Adrenal gland (tissue), 19 donors: Measurements from ENCODE around the gene TIA1. TPM values are rescaled to one million over a fixed set of nuclear protein-coding genes. Genes with fewer than 3 reads are reported as not detected.
A peak's percentile ranks its signal among the peaks of the same experiment; 100 is the strongest.
"Not testable (repeated sequence)": the region's sequence is repeated elsewhere in the genome, so short reads cannot be mapped to it uniquely, and the experiment has no call there.

Experiments
- DNase-seq, 7 donors: peaks; one replicate each; pipeline ENCODE4 v3.0.0-alpha.2; 2019 to 2020
- H3K27ac ChIP-seq, 5 donors: fragments of 200-600 bp; sonication (generic) in 4 of 5; 1 replicate in 3 of 5; 2 replicates in 2 of 5; pipeline versions ENCODE4 v1.5.1 to v1.8.0; 2016 to 2020; ENCODE audit warnings: mild to moderate bottlenecking in 1 of 5
- H3K27me3 ChIP-seq: fragments of 200-600 bp; 2 replicates; pipeline ENCODE4 v1.8.0; 2021
- H3K36me3 ChIP-seq, 2 donors: fragments of 200-600 bp; replicated peaks in 1 of 2; 1 replicate in 1 of 2; 2 replicates in 1 of 2; pipeline versions ENCODE4 v1.5.1 to v1.8.0; 2018 to 2022
- H3K4me1 ChIP-seq, 2 donors: fragments of 200-600 bp; replicated peaks in 1 of 2; 1 replicate in 1 of 2; 2 replicates in 1 of 2; pipeline versions ENCODE4 v1.5.1 to v1.8.0; 2018 to 2021
- H3K4me3 ChIP-seq, 4 donors: fragments of 200-600 bp; sonication (generic) in 3 of 4; one replicate each; pipeline ENCODE4 v1.5.1; 2016 to 2018
- H3K9me3 ChIP-seq, 3 donors: fragments of 200-600 bp; sonication (generic) in 1 of 3; replicated peaks in 1 of 3; 1 replicate in 2 of 3; 2 replicates in 1 of 3; pipeline versions ENCODE4 v1.5.1 to v1.8.0; 2016 to 2021
- CTCF ChIP-seq, 6 experiments: fragments of 450-650 bp in 4 of 6; fragments of 200-600 bp in 2 of 6; sonication (generic) in 1 of 6; IDR thresholded peaks; 1 replicate in 5 of 6; 2 replicates in 1 of 6; pipeline versions ENCODE4 v1.5.1 to v1.8.0; 2016 to 2021; ENCODE audit warnings: antibody characterized with exemption in 6 of 6, mild to moderate bottlenecking in 2 of 6, moderate library complexity in 1 of 6
- POLR2A ChIP-seq, 2 donors: fragments of 450-650 bp; IDR thresholded peaks; one replicate each; pipeline ENCODE4 v1.6.1; 2017; ENCODE audit warnings: antibody characterized with exemption in 2 of 2, mild to moderate bottlenecking in 2 of 2, moderate library complexity in 1 of 2
- WGBS, 4 donors: extraction: QIAGEN DNeasy Blood & Tissue Kit in 2 of 4; methylation state at CpG; one replicate each; pipeline versions ENCODE4 v1.1.5 to v1.1.7; 2013 to 2017; 5-methylcytosine and 5-hydroxymethylcytosine counted together
- intact Hi-C, 2 donors: fragments of 100-400 bp; cut with DNase I; formaldehyde crosslinking; loops; one replicate each; pipeline versions ENCODE4 v1.14.1 to v1.15.0; 2022 to 2023
- long read RNA-seq, 10 donors: library from polyadenylated mRNA in 3 of 10; unstranded in 2 of 10; stranded (forward) in 1 of 10; transcript quantifications; one replicate each; pipeline ENCODE4 v2.0.0 and lab custom pipeline, GENCODE V29; 2021 to 2026
- polyA plus RNA-seq, 3 donors: library from polyadenylated mRNA; stranded (reverse); fragments of 200-250 nt in 2 of 3; fragments of 350-450 nt in 1 of 3; fragmentation: Illumina TruSeq in 1 of 3; extraction: RNeasy Lipid Tissue Mini Kit (QIAGEN cat#74804) in 1 of 3; gene quantifications; one replicate each; pipeline ENCODE4 v1.2.3, GENCODE V29; 2013 to 2014
- total RNA-seq, 9 donors: library from RNA; depleted of rRNA in 4 of 9; stranded (reverse); fragments of >200 nt in 4 of 9; fragments of 120-200 nt in 1 of 9; fragmentation: NEBNext Ultra II Directional in 1 of 9; extraction: Animal tissue kit (Norgen Biotek cat#: 25700) in 1 of 9; gene quantifications; one replicate each; pipeline versions ENCODE4 v1.1.0 to v1.2.4, GENCODE V29; 2013 to 2023
- donor health status: healthy with polysubstance abuse.
- donor health status: Bipolar disorder and iron deficiency.
- donor health status: DM: yes; HTN: yes; CAD: no.
- donor health status: DM: no; HTN: no; CAD: no.
- donor health status: DM: no; HTN: no; CAD: no.
- donor health status: DM: yes; HTN: yes; CAD: no.

Gene TIA1
- total RNA-seq (100 to 1,000 TPM in 4 of 9 donors, 10 to 100 TPM in 5; 25.9 to 181 (median 92.6) TPM), polyA plus RNA-seq (100 to 1,000 TPM in 1 of 3 donors, 10 to 100 TPM in 2; 49.9 to 136 (median 81.9) TPM)
- long read RNA-seq, donor 1, full-length matches to known transcripts = 16 of 16 reads
- long read RNA-seq, donor 1, partial matches to known transcripts = 0 of 16 reads
- long read RNA-seq, donor 1, other reads (novel, unspliced or antisense) = 0 of 16 reads
- long read RNA-seq, donor 2, full-length matches to known transcripts = 13 of 13 reads
- long read RNA-seq, donor 2, partial matches to known transcripts = 0 of 13 reads
- long read RNA-seq, donor 2, other reads (novel, unspliced or antisense) = 0 of 13 reads
- long read RNA-seq, donor 3, transcript TIA1-219 (4 exons, 853 nt) = major isoform, 5 of 5 reads
- long read RNA-seq, donor 3, partial matches to known transcripts = 0 of 5 reads
- long read RNA-seq, donor 3, other reads (novel, unspliced or antisense) = 0 of 5 reads
- long read RNA-seq, donor 4, full-length matches to known transcripts = 9 of 15 reads
- long read RNA-seq, donor 4, partial matches to known transcripts = 1 of 15 reads
- long read RNA-seq, donor 4, other reads (novel, unspliced or antisense) = 5 of 15 reads
- long read RNA-seq, donor 5, full-length matches to known transcripts = 18 of 43 reads
- long read RNA-seq, donor 5, partial matches to known transcripts = 3 of 43 reads
- long read RNA-seq, donor 5, other reads (novel, unspliced or antisense) = 22 of 43 reads
- long read RNA-seq, donor 6, full-length matches to known transcripts = 5 of 22 reads
- long read RNA-seq, donor 6, partial matches to known transcripts = 2 of 22 reads
- long read RNA-seq, donor 6, other reads (novel, unspliced or antisense) = 15 of 22 reads
- long read RNA-seq, donor 7, full-length matches to known transcripts = 9 of 9 reads
- long read RNA-seq, donor 7, partial matches to known transcripts = 0 of 9 reads
- long read RNA-seq, donor 7, other reads (novel, unspliced or antisense) = 0 of 9 reads
- long read RNA-seq, donor 8, full-length matches to known transcripts = 18 of 18 reads
- long read RNA-seq, donor 8, partial matches to known transcripts = 0 of 18 reads
- long read RNA-seq, donor 8, other reads (novel, unspliced or antisense) = 0 of 18 reads
- long read RNA-seq, donor 9, transcript TIA1-219 (4 exons, 853 nt) = major isoform, 5 of 11 reads
- long read RNA-seq, donor 9, partial matches to known transcripts = 6 of 11 reads
- long read RNA-seq, donor 9, other reads (novel, unspliced or antisense) = 0 of 11 reads
- long read RNA-seq, donor 10, partial matches to known transcripts = 0 of 2 reads
- long read RNA-seq, donor 10, other reads (novel, unspliced or antisense) = 0 of 2 reads

- no peak for TF ChIP-seq CTCF (IDR thresholded peaks at IDR 0.05)
- TF ChIP-seq POLR2A (IDR thresholded peaks at IDR 0.05) = peak; percentile 58 to 94
- H3K27me3 ChIP-seq = no peaks in the 10 kb centered on the region
- peak within 1 kb of the TSS; percentile 95 to 98 (median 98) for H3K27ac ChIP-seq
- WGBS, 4 donors = 0 to 1% (median 1%) methylated on average over 18 to 47 of the region's 47 CpGs
- intact Hi-C loops = no loop called here
- peak; percentile 97 to 99 (median 99) for DNase-seq
- no peaks in the 10 kb centered on the region for H3K36me3 ChIP-seq
- H3K4me3 ChIP-seq = peak within 1 kb of the TSS; percentile 40 to 98 (median 82)
- peaks cover 17 to 40% of the 10 kb centered on the region in 2 donors for H3K4me1 ChIP-seq
- H3K9me3 ChIP-seq = no peaks in the 10 kb centered on the region
These were observed at the start of gene TIA1 for GRCh38 chr2:70248181-70248847. Gene TIA1 (minus strand): TSS chr2:70248628. CDS start chr2:70248430, 198 bp downstream.

GRCh38 chr2:70297828-70298227, 49.4 kb upstream of the TIA1 start:
- H3K27me3 ChIP-seq, intact Hi-C loops: not testable (repeated sequence)
- WGBS, 4 donors = 84 to 97% (median 94%) methylated on average over 4 of the region's 4 CpGs

GRCh38 chr2:70283500-70284191, 35.2 kb upstream of the TIA1 start:
- DNase-seq = no peak
- Histone ChIP-seq H3K9me3 (no peaks in the 10 kb centered on the region), H3K36me3 (peaks cover 0 to 86% of the 10 kb centered on the region in 2 donors), H3K4me1 (peaks cover 0 to 14% of the 10 kb centered on the region in 2 donors), H3K4me3 (no peak overlapping the region), H3K27me3 (no peaks in the 10 kb centered on the region), H3K27ac (no peak overlapping the region)
- 91 to 98% (median 95%) methylated on average over 4 to 5 of the region's 5 CpGs for WGBS, 4 donors
- TF ChIP-seq CTCF (IDR thresholded peaks at IDR 0.05) (no peak), POLR2A (IDR thresholded peaks at IDR 0.05) (no peak)
- intact Hi-C loops = no loop called here

More at GRCh38 chr2:70297828-70298227, 49.4 kb upstream of the TIA1 start:
- Histone ChIP-seq H3K36me3 (peaks cover 0 to 34% of the 10 kb centered on the region in 2 donors), H3K4me1 (peaks cover 10 to 12% of the 10 kb centered on the region in 2 donors)
- H3K4me3 ChIP-seq, H3K27ac ChIP-seq, DNase-seq, H3K9me3 ChIP-seq: not testable (repeated sequence)
